HG03575 (cell line): ENCODE results near the gene CYB561D1.

Source experiments
- ATAC-seq: cut with Tn5 transposase; IDR thresholded peaks from one replicate; pipeline ENCODE4 v1.9.1; 2021; ENCODE audit not compliant: unreplicated experiment, insufficient number of reproducible peaks, low FRiP score; ENCODE audit errors: extremely low read depth

CYB561D1 gene

DNA sequence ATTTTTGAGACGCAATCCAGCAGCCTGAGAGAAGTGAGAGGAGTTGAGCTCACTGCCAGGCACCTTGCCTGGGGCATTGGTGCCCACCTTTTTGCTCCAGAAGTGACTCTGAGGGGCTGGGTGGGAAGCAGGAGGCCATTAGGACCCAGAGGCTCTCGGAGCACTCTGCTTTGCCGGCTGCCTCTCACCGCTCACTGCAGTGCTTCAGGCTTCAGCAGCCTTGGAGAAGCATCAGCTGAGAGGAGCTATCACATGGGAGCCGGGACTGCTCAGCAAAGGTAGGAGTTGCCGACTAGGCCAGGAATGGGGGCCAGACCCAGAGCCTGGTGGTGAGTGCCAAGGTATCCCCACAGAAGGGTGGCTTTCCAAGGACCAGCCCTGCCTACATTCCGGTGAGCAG, 45.8 kb downstream of the CYB561D1 start, which contains the start of gene GPR61:
GPR61 (plus strand) TSS at position 197 of the 400 bp plus-strand sequence. CDS start 3,151 bp downstream, outside the sequence.
- no peak for ATAC-seq

DNA sequence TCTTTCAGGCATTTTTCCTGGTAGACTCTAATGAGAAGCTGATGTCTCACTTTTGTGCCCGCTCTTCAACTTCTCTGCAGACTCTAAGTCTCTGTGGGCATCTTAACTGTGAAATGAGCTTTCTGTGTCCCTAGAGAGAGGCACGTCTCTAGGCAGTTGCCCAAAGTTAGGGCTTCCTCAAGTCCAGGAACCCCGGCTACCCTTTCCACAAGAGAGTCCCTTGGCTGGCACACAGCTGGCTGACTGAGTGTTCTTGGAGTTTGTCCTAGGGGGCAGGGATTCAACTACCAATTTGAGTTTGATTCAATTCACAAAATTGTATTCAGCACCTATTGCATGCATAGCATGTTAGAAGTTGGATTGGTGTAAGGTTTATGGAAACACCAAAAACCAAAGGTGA, 47.2 kb downstream of the CYB561D1 start:
- no peak for ATAC-seq

DNA sequence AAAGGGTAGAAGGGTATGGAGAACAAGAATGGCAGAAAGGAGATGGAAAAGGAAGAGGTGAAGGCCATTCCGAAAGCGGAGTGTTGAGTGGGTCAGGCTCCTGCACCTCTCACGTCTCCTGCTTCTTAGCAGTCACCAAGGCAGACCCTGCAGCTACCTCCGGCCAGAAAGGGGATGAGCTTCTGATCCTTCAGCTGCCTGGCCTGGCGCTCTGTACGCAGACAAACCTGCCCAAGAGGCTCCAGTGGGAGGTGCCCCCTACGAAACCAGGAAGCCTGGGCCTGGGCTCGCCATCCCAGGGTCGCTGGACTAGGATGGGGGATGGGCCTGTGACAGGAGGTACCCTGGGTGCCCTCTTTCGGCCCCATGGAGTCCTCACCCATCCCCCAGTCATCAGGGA, 48.8 kb downstream of the CYB561D1 start:
- ATAC-seq: no peak

DNA sequence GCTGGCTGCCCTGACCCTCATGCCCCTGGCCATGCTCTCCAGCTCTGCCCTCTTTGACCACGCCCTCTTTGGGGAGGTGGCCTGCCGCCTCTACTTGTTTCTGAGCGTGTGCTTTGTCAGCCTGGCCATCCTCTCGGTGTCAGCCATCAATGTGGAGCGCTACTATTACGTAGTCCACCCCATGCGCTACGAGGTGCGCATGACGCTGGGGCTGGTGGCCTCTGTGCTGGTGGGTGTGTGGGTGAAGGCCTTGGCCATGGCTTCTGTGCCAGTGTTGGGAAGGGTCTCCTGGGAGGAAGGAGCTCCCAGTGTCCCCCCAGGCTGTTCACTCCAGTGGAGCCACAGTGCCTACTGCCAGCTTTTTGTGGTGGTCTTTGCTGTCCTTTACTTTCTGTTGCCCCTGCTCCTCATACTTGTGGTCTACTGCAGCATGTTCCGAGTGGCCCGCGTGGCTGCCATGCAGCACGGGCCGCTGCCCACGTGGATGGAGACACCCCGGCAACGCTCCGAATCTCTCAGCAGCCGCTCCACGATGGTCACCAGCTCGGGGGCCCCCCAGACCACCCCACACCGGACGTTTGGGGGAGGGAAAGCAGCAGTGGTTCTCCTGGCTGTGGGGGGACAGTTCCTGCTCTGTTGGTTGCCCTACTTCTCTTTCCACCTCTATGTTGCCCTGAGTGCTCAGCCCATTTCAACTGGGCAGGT, 49.5 kb downstream of the CYB561D1 start:
- no peak for ATAC-seq

DNA sequence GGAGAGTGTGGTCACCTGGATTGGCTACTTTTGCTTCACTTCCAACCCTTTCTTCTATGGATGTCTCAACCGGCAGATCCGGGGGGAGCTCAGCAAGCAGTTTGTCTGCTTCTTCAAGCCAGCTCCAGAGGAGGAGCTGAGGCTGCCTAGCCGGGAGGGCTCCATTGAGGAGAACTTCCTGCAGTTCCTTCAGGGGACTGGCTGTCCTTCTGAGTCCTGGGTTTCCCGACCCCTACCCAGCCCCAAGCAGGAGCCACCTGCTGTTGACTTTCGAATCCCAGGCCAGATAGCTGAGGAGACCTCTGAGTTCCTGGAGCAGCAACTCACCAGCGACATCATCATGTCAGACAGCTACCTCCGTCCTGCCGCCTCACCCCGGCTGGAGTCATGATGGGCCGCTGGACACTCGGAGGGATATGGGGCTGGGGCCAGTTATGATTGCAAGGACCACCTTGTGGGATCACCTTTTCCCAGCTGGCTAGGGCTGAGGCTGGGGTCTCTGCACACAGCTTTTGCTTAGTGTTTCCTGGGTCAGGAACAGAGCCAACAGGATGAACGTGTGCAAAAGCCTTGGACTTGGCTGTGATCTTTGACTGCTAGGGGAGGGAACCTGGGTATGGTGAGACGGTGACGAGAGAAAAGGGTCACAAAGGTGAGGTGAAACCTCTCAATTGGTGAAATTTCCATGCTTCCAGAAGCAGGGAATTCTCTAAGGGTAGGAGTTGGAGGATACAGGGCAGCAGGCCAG, 50.3 kb downstream of the CYB561D1 start:
- no peak for ATAC-seq

DNA sequence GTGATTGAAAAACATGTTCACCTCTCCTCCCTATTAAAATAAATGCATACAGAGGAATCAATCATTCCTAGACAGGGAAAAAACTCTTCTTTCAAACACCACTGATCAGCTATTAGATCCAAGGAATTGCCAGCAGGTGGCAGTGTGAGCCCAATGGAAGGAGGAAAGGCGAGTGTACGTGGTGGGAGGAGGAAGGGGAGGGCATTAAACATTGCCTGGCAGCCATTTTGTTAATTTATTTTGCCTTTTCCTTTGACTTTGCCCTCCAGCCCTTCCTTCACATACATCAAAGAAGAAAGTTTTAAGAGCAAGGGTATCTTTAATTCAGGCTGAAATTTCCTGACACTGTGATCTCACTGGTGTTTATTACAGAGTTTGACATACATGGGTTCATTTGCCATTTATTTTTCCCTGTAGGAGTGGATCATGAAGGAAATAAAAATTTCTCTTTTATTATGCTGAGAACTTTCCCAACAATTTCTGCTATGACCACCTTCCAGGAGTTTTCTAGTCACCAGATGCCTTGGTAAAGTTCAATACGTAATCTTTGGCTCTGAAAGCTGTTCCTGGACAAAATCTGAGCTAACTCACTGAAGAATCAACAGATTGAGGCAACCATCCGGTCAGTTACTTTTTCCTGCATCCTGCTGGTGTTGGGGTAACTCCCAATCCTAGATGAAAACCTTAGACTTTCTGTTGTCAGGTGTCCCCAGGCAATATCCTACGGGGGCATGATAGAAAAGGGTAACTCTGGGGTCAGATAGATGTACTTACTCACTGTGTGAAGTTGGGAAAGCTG, 52.6 kb downstream of the CYB561D1 start:
- no peak for ATAC-seq

DNA sequence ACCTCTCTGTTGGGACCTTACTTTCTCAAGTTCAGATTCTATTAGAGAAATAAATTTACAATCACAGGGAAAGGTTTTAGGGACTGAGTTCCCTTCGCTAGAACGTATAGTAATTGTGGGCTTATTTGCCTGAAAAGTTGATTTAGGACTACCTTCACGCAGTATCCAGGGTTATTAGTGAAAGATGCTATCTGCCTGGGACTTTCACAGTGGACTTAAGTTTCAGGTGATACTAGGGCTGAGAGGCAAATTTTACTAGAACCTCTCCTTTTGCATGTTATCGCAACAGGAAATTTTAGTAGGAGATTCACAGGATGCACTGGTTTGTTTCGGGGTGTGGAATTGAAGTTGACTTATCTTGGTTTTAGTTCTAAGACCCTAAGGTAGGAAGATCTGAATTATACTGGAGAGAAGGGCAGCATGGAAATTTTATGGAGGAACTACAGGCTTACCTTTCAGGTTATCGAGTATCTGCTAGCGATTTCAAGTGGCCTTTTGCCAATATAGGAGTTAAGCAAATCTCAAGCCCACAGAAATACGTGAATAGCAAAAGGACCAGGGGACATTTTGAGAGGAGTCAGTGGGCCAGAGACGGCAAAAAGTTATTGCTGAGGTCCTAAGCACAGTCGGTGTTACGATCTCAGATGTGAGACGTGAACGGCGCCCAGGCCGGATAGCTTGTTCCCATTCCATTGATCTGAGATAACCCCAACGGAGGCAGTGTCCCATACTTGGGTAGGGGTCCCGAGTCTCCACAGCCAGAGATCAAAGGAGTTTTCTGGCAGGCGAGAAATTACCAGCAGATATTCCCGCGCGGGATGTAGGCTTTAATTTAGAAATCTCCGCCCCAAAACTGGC, 53.8 kb downstream of the CYB561D1 start:
- no peak for ATAC-seq

DNA sequence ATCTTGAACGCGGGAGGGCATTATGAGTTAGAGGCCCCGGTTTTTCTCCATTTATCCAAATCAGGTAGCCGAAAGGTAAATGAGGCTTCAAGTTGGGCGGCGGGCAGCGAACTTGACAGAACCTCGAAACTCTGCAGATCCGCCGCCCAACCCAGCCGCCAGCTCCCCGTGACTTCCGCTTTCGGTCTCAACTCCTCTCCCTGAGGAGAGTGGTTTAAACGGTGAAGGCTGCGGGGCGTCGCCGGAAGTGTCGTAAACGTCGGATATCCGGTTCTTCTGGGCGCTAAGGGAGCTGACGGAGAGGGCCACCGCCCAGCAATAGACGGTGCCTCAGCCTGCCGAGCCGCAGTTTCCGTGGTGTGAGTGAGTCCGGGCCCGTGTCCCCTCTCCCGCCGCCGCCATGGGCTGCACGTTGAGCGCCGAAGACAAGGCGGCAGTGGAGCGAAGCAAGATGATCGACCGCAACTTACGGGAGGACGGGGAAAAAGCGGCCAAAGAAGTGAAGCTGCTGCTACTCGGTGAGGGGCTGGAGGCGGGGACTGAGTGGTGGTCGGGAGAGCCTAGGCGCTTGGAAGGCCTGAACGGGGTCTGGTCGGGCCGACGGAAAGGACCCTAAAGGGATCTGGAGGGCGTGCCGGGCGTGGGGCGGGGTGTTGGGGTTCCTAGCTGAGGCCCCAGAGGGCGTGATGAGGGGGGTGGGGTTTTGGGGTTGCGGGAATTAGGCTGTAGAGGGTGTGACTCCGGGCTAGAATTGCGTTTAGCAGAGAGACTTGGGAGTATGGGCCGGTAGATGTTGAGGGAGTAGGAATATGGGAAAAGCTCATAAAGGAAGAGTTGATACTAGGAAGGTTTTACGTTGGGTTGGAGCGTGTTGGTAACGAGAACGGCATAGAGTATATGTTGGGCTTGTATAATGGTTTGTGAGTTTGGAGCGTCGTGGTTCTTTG, 54.7 kb downstream of the CYB561D1 start, which contains the start of gene GNAI3:
GNAI3 (plus strand) TSS at position 295 of the 947 bp plus-strand sequence; CDS start at position 401, 106 bp downstream.
- peak; percentile 82 for ATAC-seq
